ENCODE data around the gene PPA2.

The PPA2 gene

DNA sequence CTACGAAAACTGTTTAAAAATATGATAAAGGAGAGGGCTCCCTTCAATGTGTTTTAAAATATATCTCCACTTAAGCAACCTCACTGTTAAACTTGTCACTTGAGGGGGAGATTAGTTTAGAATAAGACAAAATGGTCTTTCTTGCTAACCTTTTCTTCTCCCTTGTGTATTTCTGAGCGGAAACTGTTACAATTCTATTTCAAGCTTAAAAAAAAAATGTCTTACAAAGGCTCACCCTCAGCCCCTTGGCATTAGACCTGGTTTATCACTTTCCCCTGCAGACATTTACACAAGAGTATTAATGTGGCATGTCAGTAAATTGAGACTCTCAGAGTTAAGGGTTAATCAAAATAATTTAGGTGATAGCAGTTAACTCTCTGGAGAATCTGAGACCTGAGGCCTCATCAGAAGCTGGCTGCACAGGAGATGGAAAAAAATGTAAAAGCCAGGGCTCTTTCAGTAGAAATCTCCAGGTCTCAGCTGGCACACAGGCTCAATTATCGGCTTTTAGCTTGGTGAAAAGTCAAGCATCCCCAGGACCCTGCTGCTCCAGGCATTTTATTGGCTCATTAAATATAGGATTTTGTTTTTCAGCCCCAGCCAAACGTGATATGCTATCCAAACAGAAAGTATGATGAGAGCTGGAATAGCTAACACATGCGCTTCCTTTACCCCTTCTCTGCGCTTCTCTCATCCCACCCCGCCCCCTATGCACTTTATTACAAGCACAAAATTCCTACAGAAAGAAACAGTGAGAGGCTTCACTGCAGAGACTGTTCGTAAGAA lies 130.5 kb downstream of the PPA2 start:
- Histone ChIP-seq H3K4me1 (ENCODE audit: low read length) (no peaks in the 10 kb centered on the region), H3K4me3 (ENCODE audit: low read length) (no peak overlapping the region), H3K9me3 (ENCODE audit: insufficient read depth, low read length) (no peaks in the 10 kb centered on the region), H3K27ac (ENCODE audit: low read length) (no peak overlapping the region), H3K4me2 (ENCODE audit: low read length) (no peak overlapping the region), H2AFZ (ENCODE audit: low read depth, low read length) (no peak overlapping the region), H4K20me1 (ENCODE audit: insufficient read depth, low read length) (no peaks in the 10 kb centered on the region), H3K36me3 (replicated peaks; ENCODE audit: low read depth, low read length) (no peaks in the 10 kb centered on the region), H3K27me3 (ENCODE audit: low read depth, low read length) (no peaks in the 10 kb centered on the region), H3K79me2 (ENCODE audit: low read length) (no peaks in the 10 kb centered on the region), H3K9ac (ENCODE audit: low read length) (no peak overlapping the region)
- TF ChIP-seq EZH2phosphoT487 (IDR thresholded peaks at IDR 0.05; ENCODE audit: low read depth), result no peak
- TF ChIP-seq, protein P1, sequence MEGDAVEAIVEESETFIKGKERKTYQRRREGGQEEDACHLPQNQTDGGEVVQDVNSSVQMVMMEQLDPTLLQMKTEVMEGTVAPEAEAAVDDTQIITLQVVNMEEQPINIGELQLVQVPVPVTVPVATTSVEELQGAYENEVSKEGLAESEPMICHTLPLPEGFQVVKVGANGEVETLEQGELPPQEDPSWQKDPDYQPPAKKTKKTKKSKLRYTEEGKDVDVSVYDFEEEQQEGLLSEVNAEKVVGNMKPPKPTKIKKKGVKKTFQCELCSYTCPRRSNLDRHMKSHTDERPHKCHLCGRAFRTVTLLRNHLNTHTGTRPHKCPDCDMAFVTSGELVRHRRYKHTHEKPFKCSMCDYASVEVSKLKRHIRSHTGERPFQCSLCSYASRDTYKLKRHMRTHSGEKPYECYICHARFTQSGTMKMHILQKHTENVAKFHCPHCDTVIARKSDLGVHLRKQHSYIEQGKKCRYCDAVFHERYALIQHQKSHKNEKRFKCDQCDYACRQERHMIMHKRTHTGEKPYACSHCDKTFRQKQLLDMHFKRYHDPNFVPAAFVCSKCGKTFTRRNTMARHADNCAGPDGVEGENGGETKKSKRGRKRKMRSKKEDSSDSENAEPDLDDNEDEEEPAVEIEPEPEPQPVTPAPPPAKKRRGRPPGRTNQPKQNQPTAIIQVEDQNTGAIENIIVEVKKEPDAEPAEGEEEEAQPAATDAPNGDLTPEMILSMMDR (IDR thresholded peaks at IDR 0.05; ENCODE audit: low read depth, low read length), result no peak

DNA sequence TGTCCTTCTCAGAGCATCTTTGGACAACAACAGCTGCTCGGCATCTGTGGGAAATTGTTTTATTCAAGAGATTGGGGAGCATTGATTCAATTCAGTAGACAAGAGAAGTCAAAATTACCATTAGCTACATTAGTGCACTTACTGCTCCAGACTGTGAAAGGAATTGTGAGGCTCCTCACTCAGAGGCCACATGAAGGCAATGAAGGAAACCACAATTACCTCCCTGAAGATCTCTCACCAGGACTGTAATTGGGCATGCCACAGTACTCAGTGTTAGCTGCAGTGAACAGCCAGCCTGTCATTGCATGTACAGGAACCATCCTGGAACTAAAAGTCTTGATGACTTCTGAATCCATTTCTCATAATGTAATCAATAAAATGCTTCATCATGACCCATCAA lies 144.8 kb downstream of the PPA2 start:
- Histone ChIP-seq H3K9me3 (ENCODE audit: insufficient read depth, low read length) (no peaks in the 10 kb centered on the region), H2AFZ (ENCODE audit: low read depth, low read length) (no peak overlapping the region), H4K20me1 (ENCODE audit: insufficient read depth, low read length) (no peaks in the 10 kb centered on the region), H3K4me3 (ENCODE audit: low read length) (no peak overlapping the region), H3K79me2 (ENCODE audit: low read length) (no peaks in the 10 kb centered on the region), H3K4me1 (ENCODE audit: low read length) (no peaks in the 10 kb centered on the region), H3K9ac (ENCODE audit: low read length) (no peak overlapping the region), H3K4me2 (ENCODE audit: low read length) (no peak overlapping the region), H3K36me3 (replicated peaks; ENCODE audit: low read depth, low read length) (no peaks in the 10 kb centered on the region), H3K27ac (ENCODE audit: low read length) (no peak overlapping the region), H3K27me3 (ENCODE audit: low read depth, low read length) (no peaks in the 10 kb centered on the region)
- no peak for TF ChIP-seq EZH2phosphoT487 (IDR thresholded peaks at IDR 0.05; ENCODE audit: low read depth)
- TF ChIP-seq, protein P1 (IDR thresholded peaks at IDR 0.05; ENCODE audit: low read depth, low read length), result no peak

GRCh38 chr4:105327956-105328355 lies 145.9 kb downstream of the PPA2 start:
- Histone ChIP-seq H3K27me3 (ENCODE audit: low read depth, low read length) (no peaks in the 10 kb centered on the region), H4K20me1 (ENCODE audit: insufficient read depth, low read length) (no peaks in the 10 kb centered on the region), H3K36me3 (replicated peaks; ENCODE audit: low read depth, low read length) (no peaks in the 10 kb centered on the region), H3K4me1 (ENCODE audit: low read length) (no peaks in the 10 kb centered on the region), H3K9me3 (ENCODE audit: insufficient read depth, low read length) (no peaks in the 10 kb centered on the region), H2AFZ (ENCODE audit: low read depth, low read length) (no peak overlapping the region), H3K4me3 (ENCODE audit: low read length) (no peak overlapping the region), H3K4me2 (ENCODE audit: low read length) (no peak overlapping the region), H3K27ac (ENCODE audit: low read length) (no peak overlapping the region), H3K79me2 (ENCODE audit: low read length) (no peaks in the 10 kb centered on the region), H3K9ac (ENCODE audit: low read length) (no peak overlapping the region)
- TF ChIP-seq EZH2phosphoT487 (IDR thresholded peaks at IDR 0.05; ENCODE audit: low read depth), result no peak
- TF ChIP-seq, protein P1 (IDR thresholded peaks at IDR 0.05; ENCODE audit: low read depth, low read length), result no peak

DNA sequence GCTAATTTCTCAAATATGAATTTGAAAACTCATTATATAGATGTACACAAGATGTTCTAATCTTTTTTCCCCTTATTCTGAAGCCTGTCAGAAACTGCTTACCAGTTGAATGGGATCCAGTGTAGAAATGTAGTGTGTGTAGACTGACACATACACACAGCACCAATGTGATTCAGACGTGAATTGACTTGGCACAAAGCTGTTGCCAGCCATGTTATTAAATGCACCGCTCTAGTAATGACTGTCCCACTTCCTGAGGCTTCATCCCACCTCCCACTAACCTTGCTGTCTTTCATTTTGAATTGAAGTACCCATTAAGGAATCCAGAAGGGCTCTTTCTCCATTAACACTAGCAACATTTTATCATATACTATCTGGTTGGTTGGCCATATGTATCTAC lies 146.6 kb downstream of the PPA2 start:
- no peak overlapping the region for H3K9ac ChIP-seq (ENCODE audit: low read length)
- H3K79me2 ChIP-seq (ENCODE audit: low read length), result no peaks in the 10 kb centered on the region
- no peak overlapping the region for H3K4me2 ChIP-seq (ENCODE audit: low read length)
- no peak overlapping the region for H3K27ac ChIP-seq (ENCODE audit: low read length)
- H3K9me3 ChIP-seq (ENCODE audit: insufficient read depth, low read length), result no peaks in the 10 kb centered on the region
- H3K36me3 ChIP-seq (replicated peaks; ENCODE audit: low read depth, low read length), result no peaks in the 10 kb centered on the region
- no peaks in the 10 kb centered on the region for H4K20me1 ChIP-seq (ENCODE audit: insufficient read depth, low read length)
- no peak overlapping the region for H3K4me3 ChIP-seq (ENCODE audit: low read length)
- no peaks in the 10 kb centered on the region for H3K27me3 ChIP-seq (ENCODE audit: low read depth, low read length)
- no peak overlapping the region for H2AFZ ChIP-seq (ENCODE audit: low read depth, low read length)
- no peaks in the 10 kb centered on the region for H3K4me1 ChIP-seq (ENCODE audit: low read length)
- TF ChIP-seq, protein P1 (IDR thresholded peaks at IDR 0.05; ENCODE audit: low read depth, low read length), result no peak
- TF ChIP-seq EZH2phosphoT487 (IDR thresholded peaks at IDR 0.05; ENCODE audit: low read depth), result no peak

Measured in OCI-LY3 (cell line).